ENCODE data around the gene HEPACAM2. TPM values are rescaled to one million over a fixed set of nuclear protein-coding genes. Genes with fewer than 3 reads are reported as not detected.

HEPACAM2 gene
- total RNA-seq, 2 experiments from 2014 or later, result not detected

DNA sequence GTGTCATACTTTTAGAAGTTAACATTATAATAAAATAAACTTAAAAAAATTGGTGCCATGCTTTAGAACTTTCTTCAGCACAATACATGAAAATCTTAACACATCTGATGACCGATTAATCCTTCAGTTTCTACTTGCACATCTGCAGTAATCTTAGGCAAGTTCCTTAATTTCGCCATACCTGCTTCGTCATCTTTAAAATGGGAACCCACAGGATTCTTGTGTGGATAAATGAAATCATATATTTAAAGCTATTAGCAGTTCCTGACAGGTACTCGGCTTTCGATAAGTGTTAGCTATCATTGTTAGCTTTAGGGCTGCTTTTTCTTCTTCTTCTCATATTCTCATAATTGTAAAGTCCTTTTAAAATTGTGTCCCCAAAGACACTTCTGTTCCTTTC is 5.0 kb upstream of the HEPACAM2 start:
- POLR2A ChIA-PET, result interaction anchor here (1.4 to 1.6 kb wide), 3 partner anchors 10 to 784 kb away, joined by 4 to 8 read pairs (median 6); partner anchors contain the start of genes GATAD1 and SAMD9
- peak overlapping the region; percentile 96 for H3K27ac Mint-ChIP-seq
- H3K4me1 Mint-ChIP-seq, result peaks cover 15% of the 10 kb centered on the region
- no peaks in the 10 kb centered on the region for H3K36me3 Mint-ChIP-seq
- H3K4me3 Mint-ChIP-seq, result peak overlapping the region; percentile 95
- ATAC-seq (ENCODE audit: low read depth) (no peak), DNase-seq (no peak)
- no peaks in the 10 kb centered on the region for H3K9me3 Mint-ChIP-seq
- H3K27me3 Mint-ChIP-seq, result peaks cover 2% of the 10 kb centered on the region

DNA sequence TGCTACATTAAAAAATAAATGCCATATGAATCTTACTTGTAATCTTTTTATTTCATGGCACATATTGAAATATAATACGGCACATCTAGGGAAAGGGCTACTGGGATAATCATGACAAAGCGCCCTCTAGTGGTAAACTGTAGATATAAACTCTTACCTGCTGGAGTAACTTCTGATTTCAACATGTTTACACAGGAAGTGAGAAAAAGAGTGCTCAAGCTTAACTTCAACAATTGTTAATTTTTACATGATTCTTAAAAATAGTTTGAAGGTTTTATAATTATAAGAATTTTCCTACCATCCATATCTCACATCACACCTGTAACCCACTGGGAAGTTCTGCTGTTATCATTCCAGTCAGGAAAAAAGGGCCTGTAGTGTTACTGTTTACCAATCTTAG is 2.0 kb upstream of the HEPACAM2 start:
- Mint-ChIP-seq H3K4me3 (no peak overlapping the region), H3K9me3 (no peaks in the 10 kb centered on the region), H3K36me3 (no peaks in the 10 kb centered on the region), H3K27ac (peak overlapping the region; percentile 12), H3K4me1 (peaks cover 11% of the 10 kb centered on the region), H3K27me3 (peaks cover 12% of the 10 kb centered on the region)
- POLR2A ChIA-PET, result no interaction called here
- ATAC-seq (ENCODE audit: low read depth) (no peak), DNase-seq (no peak)

DNA sequence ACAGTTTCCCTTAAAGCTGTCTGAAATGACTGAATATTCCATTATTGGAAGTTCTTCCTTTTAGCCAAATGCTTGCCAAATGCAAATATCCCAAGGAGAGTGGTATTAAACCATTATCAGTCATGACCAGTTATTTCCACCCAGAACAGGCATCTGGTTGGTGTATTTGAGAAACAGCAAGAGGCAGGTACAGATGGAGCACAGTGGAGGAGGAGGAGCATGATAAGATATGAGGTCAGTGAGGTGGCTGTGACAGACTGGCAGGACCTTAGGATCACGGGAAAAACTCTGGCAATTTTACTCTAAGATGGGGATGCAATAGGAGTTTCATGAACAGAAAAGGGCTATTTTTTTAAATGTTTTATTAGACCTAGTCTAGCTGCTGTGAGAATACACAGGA is 6.4 kb downstream of the HEPACAM2 start:
- Mint-ChIP-seq H3K36me3 (no peaks in the 10 kb centered on the region), H3K27ac (no peak overlapping the region), H3K27me3 (peaks cover 26% of the 10 kb centered on the region), H3K4me1 (no peaks in the 10 kb centered on the region), H3K4me3 (no peak overlapping the region), H3K9me3 (no peaks in the 10 kb centered on the region)
- DNase-seq (no peak), ATAC-seq (ENCODE audit: low read depth) (no peak)
- POLR2A ChIA-PET, result no interaction called here

DNA sequence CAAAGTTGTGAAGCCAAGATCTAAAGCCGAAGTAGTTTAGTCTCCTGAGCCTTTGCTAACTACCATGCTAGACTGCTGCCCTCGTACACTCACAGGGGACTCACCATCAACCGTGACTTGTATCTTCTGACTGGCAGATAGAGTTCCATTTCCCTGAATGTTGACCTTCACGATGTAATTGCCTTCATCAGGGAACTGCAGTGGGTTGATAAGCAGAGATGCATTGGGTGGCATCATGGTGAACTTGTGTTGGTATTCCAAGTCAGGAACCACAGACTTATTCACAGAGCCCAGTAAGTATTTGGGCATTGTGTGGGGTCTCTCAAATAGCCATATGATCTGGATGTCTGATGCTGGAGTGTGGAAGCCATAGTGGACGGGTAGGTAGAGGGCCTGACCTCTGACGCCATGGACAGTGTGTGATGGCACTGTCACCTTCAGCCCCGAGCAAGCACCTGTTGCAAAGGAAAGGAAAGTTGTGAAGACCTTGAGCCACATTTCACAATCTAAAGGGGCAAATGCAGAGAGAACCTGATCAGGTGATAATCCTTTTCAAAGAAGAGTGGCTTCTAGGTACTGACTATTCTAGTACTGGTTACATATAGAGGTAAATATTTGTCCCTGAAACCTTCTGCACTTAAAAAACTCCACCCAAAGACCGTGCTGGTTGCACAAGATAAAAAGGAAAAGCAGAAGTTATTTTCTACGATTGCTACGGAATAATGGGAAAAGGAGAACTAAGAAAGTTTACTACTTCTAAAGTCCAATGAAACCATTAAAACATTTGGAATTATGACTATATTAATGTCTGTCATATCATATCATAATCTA is 7.1 kb downstream of the HEPACAM2 start:
- Mint-ChIP-seq H3K27me3 (peaks cover 30% of the 10 kb centered on the region), H3K36me3 (no peaks in the 10 kb centered on the region), H3K4me1 (no peaks in the 10 kb centered on the region), H3K9me3 (no peaks in the 10 kb centered on the region), H3K27ac (no peak overlapping the region), H3K4me3 (no peak overlapping the region)
- ATAC-seq (ENCODE audit: low read depth) (no peak), DNase-seq (no peak)
- POLR2A ChIA-PET, result no interaction called here

DNA sequence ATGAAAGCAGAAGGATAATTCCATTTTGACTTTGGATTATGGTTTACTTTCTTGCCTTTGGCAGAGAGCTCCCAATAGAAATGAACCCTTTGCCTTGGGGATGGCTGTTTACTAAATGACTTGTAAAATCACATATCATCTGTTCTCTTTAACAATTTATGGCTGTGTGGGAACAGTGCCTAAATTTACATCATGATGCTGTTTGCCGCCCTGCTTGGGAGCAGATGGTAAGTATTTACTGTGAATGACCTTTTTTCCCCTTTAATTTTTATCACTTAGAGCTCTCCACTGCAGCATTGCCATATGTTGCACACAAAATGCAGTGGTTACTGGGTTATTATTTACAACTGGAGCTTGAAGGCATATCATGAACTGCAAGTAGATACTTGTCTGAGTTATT is 13.4 kb downstream of the HEPACAM2 start:
- H3K36me3 Mint-ChIP-seq, result no peaks in the 10 kb centered on the region
- H3K9me3 Mint-ChIP-seq, result no peaks in the 10 kb centered on the region
- no peak overlapping the region for H3K27ac Mint-ChIP-seq
- peaks cover 2% of the 10 kb centered on the region for H3K4me1 Mint-ChIP-seq
- no peak for ATAC-seq (ENCODE audit: low read depth)
- POLR2A ChIA-PET, result no interaction called here
- DNase-seq, result no peak
- H3K27me3 Mint-ChIP-seq, result peaks cover 56% of the 10 kb centered on the region
- H3K4me3 Mint-ChIP-seq, result no peak overlapping the region

DNA sequence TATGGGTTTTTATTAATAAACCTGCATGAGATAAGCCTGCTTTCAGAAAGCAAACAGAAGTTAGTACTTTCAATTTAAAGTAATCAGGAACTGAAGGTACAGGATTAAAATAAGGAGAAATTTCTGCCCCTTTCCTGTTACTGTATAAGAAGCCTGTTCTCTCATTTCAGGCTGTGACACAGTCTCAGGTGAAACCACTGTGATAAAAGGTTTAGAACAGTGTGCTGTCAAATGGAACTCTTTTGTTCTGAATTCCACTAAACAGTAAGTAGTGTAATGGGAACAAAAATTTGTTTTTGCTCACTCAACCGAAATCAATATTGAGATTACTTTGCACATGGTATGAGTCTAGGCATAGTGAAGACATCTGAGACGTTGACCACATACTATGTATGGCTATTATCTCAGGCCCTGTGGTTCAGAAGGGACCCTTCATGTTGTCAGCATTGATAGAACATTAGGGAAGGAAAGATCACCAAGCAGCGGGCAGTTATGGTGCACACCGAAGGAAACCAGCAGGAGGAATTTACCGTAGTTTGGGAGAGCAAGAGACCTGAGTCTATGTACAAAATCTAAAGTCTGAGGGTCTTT is 14.9 kb downstream of the HEPACAM2 start:
- Mint-ChIP-seq H3K27me3 (peaks cover 65% of the 10 kb centered on the region), H3K4me3 (no peak overlapping the region), H3K27ac (no peak overlapping the region), H3K9me3 (no peaks in the 10 kb centered on the region), H3K36me3 (no peaks in the 10 kb centered on the region), H3K4me1 (peaks cover 2% of the 10 kb centered on the region)
- POLR2A ChIA-PET, result no interaction called here
- ATAC-seq (ENCODE audit: low read depth) (no peak), DNase-seq (no peak)

DNA sequence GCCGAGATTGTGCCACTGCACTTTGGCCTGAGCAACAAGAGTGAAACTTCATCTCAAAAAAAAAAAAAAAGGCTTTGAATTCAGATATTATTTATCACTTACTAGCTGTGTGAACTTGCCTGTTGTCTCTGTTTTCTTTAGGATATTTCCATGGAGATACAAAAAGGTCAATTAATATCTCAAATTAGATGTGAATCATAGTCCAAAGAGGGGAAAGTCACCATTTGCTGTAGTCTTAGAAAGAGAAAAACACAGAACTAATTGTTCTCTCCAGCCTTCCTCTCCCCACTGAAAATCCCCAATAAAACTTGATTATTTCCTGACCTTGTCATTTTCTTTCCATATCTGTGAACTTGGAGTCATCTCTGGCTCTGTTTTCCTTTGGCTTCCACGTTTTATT is 21.2 kb downstream of the HEPACAM2 start:
- peaks cover 38% of the 10 kb centered on the region for H3K27me3 Mint-ChIP-seq
- H3K36me3 Mint-ChIP-seq, result no peaks in the 10 kb centered on the region
- H3K27ac Mint-ChIP-seq, result no peak overlapping the region
- H3K4me1 Mint-ChIP-seq, result no peaks in the 10 kb centered on the region
- DNase-seq (no peak), ATAC-seq (ENCODE audit: low read depth) (no peak)
- no peaks in the 10 kb centered on the region for H3K9me3 Mint-ChIP-seq
- POLR2A ChIA-PET, result no interaction called here
- no peak overlapping the region for H3K4me3 Mint-ChIP-seq

DNA sequence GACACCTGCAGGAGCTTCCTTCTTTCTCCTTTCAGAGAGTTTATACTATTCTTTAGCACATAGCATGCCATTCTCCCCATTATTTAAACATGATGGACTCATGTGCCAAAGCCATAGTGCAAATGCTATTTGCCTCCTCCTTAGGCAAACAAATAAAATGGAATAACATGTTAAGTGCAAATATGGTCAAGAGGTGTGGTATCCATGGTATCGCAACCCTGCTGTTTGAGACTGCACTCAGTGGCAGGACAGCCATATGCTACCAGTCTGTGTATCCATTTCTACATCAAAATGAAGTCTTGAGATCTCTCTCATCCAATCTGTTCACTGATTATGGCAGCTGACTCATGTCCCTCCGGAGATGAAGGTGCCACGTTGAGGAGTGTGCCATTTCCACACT is 22.8 kb downstream of the HEPACAM2 start:
- Mint-ChIP-seq H3K4me1 (no peaks in the 10 kb centered on the region), H3K4me3 (no peak overlapping the region), H3K27ac (no peak overlapping the region), H3K36me3 (no peaks in the 10 kb centered on the region), H3K9me3 (no peaks in the 10 kb centered on the region), H3K27me3 (peaks cover 39% of the 10 kb centered on the region)
- POLR2A ChIA-PET, result no interaction called here
- ATAC-seq (ENCODE audit: low read depth), result no peak
- DNase-seq, result no peak

DNA sequence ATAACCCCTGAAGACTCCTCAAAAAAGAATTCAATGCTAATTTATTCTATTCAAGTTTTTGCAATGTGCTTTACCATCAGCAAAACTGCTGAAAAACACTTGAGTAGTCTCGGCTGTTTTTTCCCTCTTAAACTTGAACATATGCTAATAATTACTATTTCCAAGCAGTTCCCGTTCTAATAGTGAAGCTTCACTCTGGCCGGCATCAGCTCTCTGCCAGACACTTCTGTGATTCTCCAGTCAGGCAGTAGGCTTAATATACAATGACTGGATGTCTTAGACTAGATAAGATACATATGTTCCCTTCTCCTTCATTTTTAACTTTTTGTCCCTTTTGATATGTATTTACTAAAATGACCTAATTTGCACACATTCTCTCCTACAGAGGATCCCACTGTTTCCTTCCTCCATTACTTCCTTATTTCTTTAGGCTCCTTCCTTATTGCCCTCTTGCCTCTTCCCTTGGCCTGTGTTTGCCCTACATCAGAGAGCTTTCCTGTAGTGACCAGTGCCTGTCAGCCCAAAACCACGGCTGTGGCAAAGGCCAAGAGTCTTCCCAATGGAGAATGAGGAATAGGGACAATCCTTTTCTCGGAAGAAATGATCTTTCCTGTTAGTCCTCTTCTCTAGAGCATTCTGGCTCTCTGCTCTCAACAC is 23.5 kb downstream of the HEPACAM2 start:
- POLR2A ChIA-PET, result no interaction called here
- no peak overlapping the region for H3K27ac Mint-ChIP-seq
- DNase-seq (no peak), ATAC-seq (ENCODE audit: low read depth) (no peak)
- H3K4me1 Mint-ChIP-seq, result no peaks in the 10 kb centered on the region
- H3K9me3 Mint-ChIP-seq, result no peaks in the 10 kb centered on the region
- peaks cover 37% of the 10 kb centered on the region for H3K27me3 Mint-ChIP-seq
- H3K36me3 Mint-ChIP-seq, result no peaks in the 10 kb centered on the region
- no peak overlapping the region for H3K4me3 Mint-ChIP-seq

DNA sequence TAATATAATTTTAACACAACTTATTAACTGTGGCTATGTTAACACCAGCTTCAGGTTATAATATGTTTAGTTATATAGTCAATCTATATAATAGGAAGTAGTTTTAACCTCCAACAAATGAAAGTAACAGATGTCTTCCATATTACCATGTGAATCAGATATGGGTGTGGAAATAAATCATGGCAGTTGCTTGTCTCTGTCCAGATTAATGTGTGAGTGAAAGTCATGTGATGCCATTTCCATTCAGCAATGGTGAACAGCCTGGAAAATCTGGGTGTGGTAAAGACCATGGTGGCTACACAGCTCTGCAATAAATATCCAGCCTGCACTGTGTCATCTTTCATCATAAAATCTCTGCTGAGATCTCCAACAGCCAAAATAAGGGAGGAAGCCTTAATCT is 27.8 kb downstream of the HEPACAM2 start:
- POLR2A ChIA-PET, result no interaction called here
- H3K9me3 Mint-ChIP-seq, result no peaks in the 10 kb centered on the region

DNA sequence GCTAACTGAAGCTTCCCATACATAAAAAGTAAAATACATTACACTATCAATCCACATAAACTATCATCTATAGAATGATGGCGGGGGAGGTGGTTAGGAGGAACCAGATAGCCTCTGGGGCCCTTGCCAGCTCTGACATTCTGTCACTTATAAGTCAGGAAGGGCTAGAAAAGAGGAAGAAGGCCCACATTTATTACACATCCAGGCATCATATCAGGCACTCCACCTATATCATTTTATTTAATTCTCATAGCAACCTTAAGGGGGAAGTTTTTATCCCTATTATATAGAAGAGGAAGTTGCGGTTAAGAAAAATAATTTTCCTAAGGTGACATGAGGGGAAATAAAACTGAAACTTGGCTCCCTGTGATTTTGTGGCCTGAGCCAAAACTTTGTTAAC is 29.9 kb downstream of the HEPACAM2 start:
- POLR2A ChIA-PET, result no interaction called here
- no peak overlapping the region for H3K4me3 Mint-ChIP-seq
- no peaks in the 10 kb centered on the region for H3K36me3 Mint-ChIP-seq
- H3K27ac Mint-ChIP-seq, result no peak overlapping the region
- no peaks in the 10 kb centered on the region for H3K9me3 Mint-ChIP-seq
- no peak for DNase-seq
- H3K27me3 Mint-ChIP-seq, result peaks cover 36% of the 10 kb centered on the region
- no peak for ATAC-seq (ENCODE audit: low read depth)
- no peaks in the 10 kb centered on the region for H3K4me1 Mint-ChIP-seq

More for the DNA sequence above, 27.8 kb downstream of the HEPACAM2 start:
- Mint-ChIP-seq H3K36me3 (no peaks in the 10 kb centered on the region), H3K27ac (no peak overlapping the region), H3K27me3 (peaks cover 26% of the 10 kb centered on the region), H3K4me1 (no peaks in the 10 kb centered on the region), H3K4me3 (no peak overlapping the region)
- no peak for ATAC-seq (ENCODE audit: low read depth)
- no peak for DNase-seq

DNA sequence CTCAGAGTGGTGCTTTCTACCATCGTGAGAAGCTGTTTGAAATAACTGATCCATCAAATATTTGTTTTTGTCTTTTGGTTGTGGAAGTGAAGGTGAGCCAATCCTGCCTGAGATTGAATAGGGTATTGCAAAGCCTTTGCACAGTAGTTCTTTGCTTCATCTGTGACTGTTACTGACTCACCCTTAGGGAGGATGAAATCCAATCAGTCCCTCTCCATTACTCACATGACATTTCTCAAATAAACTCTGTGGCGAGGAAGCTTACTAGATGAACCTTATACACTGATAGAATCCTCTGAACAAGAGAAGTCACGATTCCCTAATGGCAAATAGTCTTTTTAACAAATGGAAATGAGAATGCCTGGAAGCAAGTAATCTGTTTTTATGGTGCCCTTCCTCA is 31.9 kb downstream of the HEPACAM2 start:
- Mint-ChIP-seq H3K4me3 (no peak overlapping the region), H3K27me3 (peaks cover 35% of the 10 kb centered on the region), H3K4me1 (no peaks in the 10 kb centered on the region), H3K27ac (no peak overlapping the region), H3K9me3 (no peaks in the 10 kb centered on the region), H3K36me3 (no peaks in the 10 kb centered on the region)
- POLR2A ChIA-PET, result no interaction called here
- DNase-seq (no peak), ATAC-seq (ENCODE audit: low read depth) (no peak)

DNA sequence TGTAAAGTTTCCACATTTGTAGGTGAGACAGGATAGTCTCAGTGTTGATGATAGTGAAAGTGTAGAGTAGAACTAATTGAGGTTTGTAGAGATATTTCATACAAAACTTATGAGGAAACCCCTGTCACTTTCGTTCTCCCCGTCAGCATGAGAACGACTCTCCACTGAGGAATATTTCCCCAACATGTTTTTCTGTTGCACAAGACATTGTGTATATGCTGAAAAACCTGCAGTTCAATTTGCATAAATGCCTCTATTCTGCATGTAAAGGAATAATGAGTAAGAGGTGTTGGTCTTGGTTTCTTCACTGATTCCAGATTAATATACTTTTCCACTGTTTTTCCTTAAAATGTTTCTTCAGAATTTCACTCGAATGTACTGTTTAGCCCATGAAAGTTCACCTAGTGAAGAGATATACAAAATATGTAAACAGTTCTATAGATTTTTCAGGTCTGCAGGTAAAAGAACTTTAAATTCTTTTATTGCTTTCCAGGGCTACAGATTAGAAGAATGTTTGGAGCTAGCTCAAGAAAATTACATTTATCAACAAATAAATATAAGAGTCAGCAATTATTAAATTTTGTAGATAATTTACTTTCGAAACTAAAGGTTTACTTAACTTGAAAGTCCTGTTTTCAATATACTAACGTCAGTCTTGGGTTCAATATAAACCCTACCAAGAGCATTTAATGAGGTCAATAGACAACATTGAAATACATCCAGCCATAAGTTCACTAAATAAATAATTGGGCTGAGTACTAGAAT is 37.2 kb downstream of the HEPACAM2 start:
- DNase-seq (no peak), ATAC-seq (ENCODE audit: low read depth) (no peak)
- no peaks in the 10 kb centered on the region for H3K36me3 Mint-ChIP-seq
- POLR2A ChIA-PET, result no interaction called here
- H3K9me3 Mint-ChIP-seq, result peaks cover 1% of the 10 kb centered on the region
- H3K27ac Mint-ChIP-seq, result no peak overlapping the region
- no peaks in the 10 kb centered on the region for H3K4me1 Mint-ChIP-seq
- H3K27me3 Mint-ChIP-seq, result peaks cover 50% of the 10 kb centered on the region
- no peak overlapping the region for H3K4me3 Mint-ChIP-seq

Data from activated naive CD8-positive, alpha-beta T cell treated with anti-CD3 and anti-CD28 coated beads, Interleukin-2, amount 10 ng/mL, durations not matched to agents 7 days and 5 days (primary cell).